Skin epidermis (tissue), 12 donors: Measurements from ENCODE around the gene DDX56.

ENCODE experiments used
- H3K27ac ChIP-seq, 21 experiments: fragments of 200-600 bp; sonication (generic) in 11 of 21; one replicate each; pipeline ENCODE4 v1.5.0; 2020; ENCODE audit warnings: mild to moderate bottlenecking in 3 of 21, inconsistent platforms in 2 of 21, moderate library complexity in 2 of 21
- H3K4me3 ChIP-seq, 7 experiments: fragments of 200-600 bp; sonication (generic) in 2 of 7; one replicate each; pipeline ENCODE4 v1.5.0; 2020; ENCODE audit warnings: inconsistent platforms in 2 of 7, mild to moderate bottlenecking in 2 of 7, moderate library complexity in 1 of 7

Gene DDX56

GRCh38 chr7:44573464-44574286 lies at the start of gene DDX56:
Gene DDX56 (minus strand): TSS chr7:44573908. CDS start chr7:44573895, 13 bp downstream.
- Histone ChIP-seq H3K4me3 (peak within 1 kb of the TSS; percentile 60 to 92 (median 83)), H3K27ac (peak within 1 kb of the TSS; percentile 2 to 97 (median 88))

- H3K4me3 ChIP-seq = no peak overlapping the region
- H3K27ac ChIP-seq = peak overlapping the region in 20 of 21 experiments; percentile 3 to 99 (median 68)
Measured at GRCh38 chr7:44622342-44623151, 48.8 kb upstream of the DDX56 start.

GRCh38 chr7:44621750-44622103 lies 48.0 kb upstream of the DDX56 start:
- Histone ChIP-seq H3K27ac (peak overlapping the region in 17 of 21 experiments; percentile 35 to 99 (median 76)), H3K4me3 (no peak overlapping the region)

- peak overlapping the region in 17 of 21 experiments; percentile 35 to 99 (median 71) for H3K27ac ChIP-seq
- no peak overlapping the region for H3K4me3 ChIP-seq
Measured at GRCh38 chr7:44621034-44621749, 47.5 kb upstream of the DDX56 start.

- H3K27ac ChIP-seq = peak overlapping the region in 18 of 21 experiments; percentile 10 to 99 (median 67)
Measured at GRCh38 chr7:44618753-44619152, 45.0 kb upstream of the DDX56 start.

GRCh38 chr7:44618045-44618444 lies 44.3 kb upstream of the DDX56 start:
- Histone ChIP-seq H3K4me3 (no peak overlapping the region), H3K27ac (peak overlapping the region in 17 of 21 experiments; percentile 37 to 99 (median 68))

More at GRCh38 chr7:44618753-44619152, 45.0 kb upstream of the DDX56 start:
- H3K4me3 ChIP-seq = no peak overlapping the region

GRCh38 chr7:44617225-44617890 lies 43.6 kb upstream of the DDX56 start:
- peak overlapping the region in 16 of 21 experiments; percentile 30 to 99 (median 67) for H3K27ac ChIP-seq
- no peak overlapping the region for H3K4me3 ChIP-seq

- Histone ChIP-seq H3K27ac (peak overlapping the region in 1 of 21 experiments; percentile 78), H3K4me3 (no peak overlapping the region)
Measured at GRCh38 chr7:44616545-44616944, 42.8 kb upstream of the DDX56 start.

- Histone ChIP-seq H3K4me3 (no peak overlapping the region), H3K27ac (peak overlapping the region in 16 of 21 experiments; percentile 3 to 78 (median 44))
Measured at GRCh38 chr7:44615793-44616192, 42.1 kb upstream of the DDX56 start.

GRCh38 chr7:44615149-44615611 lies 41.5 kb upstream of the DDX56 start:
- H3K27ac ChIP-seq = peak overlapping the region in 17 of 21 experiments; percentile 3 to 78 (median 39)
- H3K4me3 ChIP-seq = no peak overlapping the region

GRCh38 chr7:44609829-44610228 lies 36.1 kb upstream of the DDX56 start:
- Histone ChIP-seq H3K4me3 (no peak overlapping the region), H3K27ac (peak overlapping the region in 6 of 21 experiments; percentile 2 to 99 (median 24))

GRCh38 chr7:44608916-44609648 lies 35.4 kb upstream of the DDX56 start:
- Histone ChIP-seq H3K27ac (peak overlapping the region in 7 of 21 experiments; percentile 1 to 99 (median 38)), H3K4me3 (no peak overlapping the region)

GRCh38 chr7:44607141-44608068 lies 33.7 kb upstream of the DDX56 start:
- Histone ChIP-seq H3K27ac (peak overlapping the region; percentile 73 to 99 (median 94)), H3K4me3 (peak overlapping the region; percentile 58 to 88 (median 70))

- H3K4me3 ChIP-seq = peak within 1 kb of the TSS; percentile 58 to 88 (median 70)
- H3K27ac ChIP-seq = peak within 1 kb of the TSS; percentile 87 to 99 (median 94)
Measured at GRCh38 chr7:44606341-44607140, 32.8 kb upstream of the DDX56 start, which contains the start of gene OGDH. Gene OGDH (plus strand): TSS chr7:44606627. CDS start chr7:44624344, 17,717 bp downstream.

GRCh38 chr7:44604941-44605340 lies 31.2 kb upstream of the DDX56 start:
- H3K27ac ChIP-seq = peak overlapping the region in 1 of 21 experiments; percentile 94
- H3K4me3 ChIP-seq = no peak overlapping the region

GRCh38 chr7:44603193-44603592 lies 29.5 kb upstream of the DDX56 start:
- Histone ChIP-seq H3K4me3 (no peak overlapping the region), H3K27ac (no peak overlapping the region)
